HepG2 (cell line): ENCODE results near the gene SAP25. TPM values are rescaled to one million over a fixed set of nuclear protein-coding genes. Genes with fewer than 3 reads are reported as not detected.

Source experiments
- AGO1 ChIP-seq: fragments of 200-400 bp; formaldehyde crosslinking; IDR thresholded peaks from 2 replicates; pipeline ENCODE4 v1.6.1; 2017; ENCODE audit warnings: mild to moderate bottlenecking, low read depth, low read length, moderate library complexity; ENCODE audit not compliant: poor library complexity, severe bottlenecking
- ARNT2 ChIP-seq: sonication (generic); formaldehyde crosslinking; IDR thresholded peaks from 2 replicates; pipeline ENCODE4 v1.8.0; 2022; ENCODE audit warnings: mild to moderate bottlenecking, low read depth, missing genetic modification reagents, moderate library complexity
- EP300 ChIP-seq, 3 experiments: sonication (generic) in 1 of 3; formaldehyde crosslinking in 1 of 3; IDR thresholded peaks; 2 replicates each; pipeline versions ENCODE4 v1.5.1 to v1.6.1; 2011 to 2020; ENCODE audit warnings: low read depth in 2 of 3, low read length in 2 of 3, borderline replicate concordance in 1 of 3, improper control_type of control experiment in 1 of 3, mild to moderate bottlenecking in 1 of 3, missing genetic modification reagents in 1 of 3, moderate library complexity in 1 of 3
- ETV5 ChIP-seq: IDR thresholded peaks from 2 replicates; pipeline ENCODE4 v1.6.1; 2018; ENCODE audit warnings: missing biosample characterization, missing genetic modification reagents, inconsistent platforms, borderline replicate concordance
- FLYWCH1 ChIP-seq: sonication (generic); formaldehyde crosslinking; IDR thresholded peaks from 2 replicates; pipeline ENCODE4 v1.8.1; 2023; ENCODE audit warnings: mild to moderate bottlenecking, missing genetic modification reagents
- MXI1 ChIP-seq: IDR thresholded peaks from 3 replicates; pipeline ENCODE4 v1.6.1; 2012; ENCODE audit warnings: low read depth, low read length, inconsistent platforms, borderline replicate concordance
- NFATC3 ChIP-seq: sonication (generic); formaldehyde crosslinking; IDR thresholded peaks from 2 replicates; pipeline ENCODE4 v1.5.1; 2020; ENCODE audit warnings: mild to moderate bottlenecking, missing genetic modification reagents
- PHB2 ChIP-seq: fragments of 450-650 bp; IDR thresholded peaks from 2 replicates; pipeline ENCODE4 v1.6.1; 2018; ENCODE audit not compliant: partially characterized antibody
- POLR2AphosphoS2 ChIP-seq: IDR thresholded peaks from 2 replicates; pipeline ENCODE4 v1.6.1; 2011; ENCODE audit warnings: low read depth, low read length, improper control_type of control experiment
- TBP ChIP-seq: sonication (generic); formaldehyde crosslinking; IDR thresholded peaks from 2 replicates; pipeline ENCODE4 v1.5.0; 2020; ENCODE audit warnings: missing genetic modification reagents
- YEATS2 ChIP-seq: sonication (generic); formaldehyde crosslinking; IDR thresholded peaks from 2 replicates; pipeline ENCODE4 v1.4.0; 2020; ENCODE audit warnings: missing genetic modification reagents, borderline replicate concordance
- ZNF468 ChIP-seq: sonication (generic); formaldehyde crosslinking; IDR thresholded peaks from 2 replicates; pipeline ENCODE4 v1.8.0; 2022; ENCODE audit warnings: mild to moderate bottlenecking, moderate library complexity, missing genetic modification reagents
- ZNF563 ChIP-seq: sonication (generic); formaldehyde crosslinking; IDR thresholded peaks from 2 replicates; pipeline ENCODE4 v1.8.0; 2022; ENCODE audit warnings: mild to moderate bottlenecking, moderate library complexity, missing genetic modification reagents
- polyA plus RNA-seq, 8 experiments: library from polyadenylated mRNA; depleted of rRNA in 3 of 8; stranded (reverse) in 7 of 8; unstranded in 1 of 8; fragments of >200 nt; fragmentation: Illumina TruSeq in 4 of 8; extraction: Trizol in 4 of 8; gene quantifications; 2 replicates each; pipeline versions ENCODE4 v1.2.1 to v1.2.3, GENCODE V29; 2011 to 2016; ENCODE audit warnings: low read depth in 4 of 8, missing spikeins in 1 of 8, mixed read lengths in 1 of 8; ENCODE audit not compliant: insufficient read depth in 1 of 8
- total RNA-seq, 5 experiments: library from RNA; depleted of rRNA; stranded (reverse); fragments of >200 nt; fragmentation: Illumina TruSeq; extraction: Trizol; gene quantifications; 2 replicates each; pipeline ENCODE4 v1.2.3, GENCODE V29; 2016; ENCODE audit warnings: low read depth in 1 of 5
- TF ChIP-seq, protein P1 (sequence below): sonication (generic); formaldehyde crosslinking; IDR thresholded peaks from 2 replicates; pipeline ENCODE4 v1.5.0; 2020; ENCODE audit warnings: mild to moderate bottlenecking, missing genetic modification reagents, borderline replicate concordance
- TF ChIP-seq, protein P2 (sequence below): sonication (generic); formaldehyde crosslinking; IDR thresholded peaks from 2 replicates; pipeline ENCODE4 v1.4.0; 2020; ENCODE audit warnings: missing genetic modification reagents

The SAP25 gene
- total and polyA plus RNA-seq, 2 of the 13 experiments (the other 11 are each of a cell fraction or from before 2014, with no cell fraction given), result 0.15 to 0.20 TPM

- TF ChIP-seq, protein P1, sequence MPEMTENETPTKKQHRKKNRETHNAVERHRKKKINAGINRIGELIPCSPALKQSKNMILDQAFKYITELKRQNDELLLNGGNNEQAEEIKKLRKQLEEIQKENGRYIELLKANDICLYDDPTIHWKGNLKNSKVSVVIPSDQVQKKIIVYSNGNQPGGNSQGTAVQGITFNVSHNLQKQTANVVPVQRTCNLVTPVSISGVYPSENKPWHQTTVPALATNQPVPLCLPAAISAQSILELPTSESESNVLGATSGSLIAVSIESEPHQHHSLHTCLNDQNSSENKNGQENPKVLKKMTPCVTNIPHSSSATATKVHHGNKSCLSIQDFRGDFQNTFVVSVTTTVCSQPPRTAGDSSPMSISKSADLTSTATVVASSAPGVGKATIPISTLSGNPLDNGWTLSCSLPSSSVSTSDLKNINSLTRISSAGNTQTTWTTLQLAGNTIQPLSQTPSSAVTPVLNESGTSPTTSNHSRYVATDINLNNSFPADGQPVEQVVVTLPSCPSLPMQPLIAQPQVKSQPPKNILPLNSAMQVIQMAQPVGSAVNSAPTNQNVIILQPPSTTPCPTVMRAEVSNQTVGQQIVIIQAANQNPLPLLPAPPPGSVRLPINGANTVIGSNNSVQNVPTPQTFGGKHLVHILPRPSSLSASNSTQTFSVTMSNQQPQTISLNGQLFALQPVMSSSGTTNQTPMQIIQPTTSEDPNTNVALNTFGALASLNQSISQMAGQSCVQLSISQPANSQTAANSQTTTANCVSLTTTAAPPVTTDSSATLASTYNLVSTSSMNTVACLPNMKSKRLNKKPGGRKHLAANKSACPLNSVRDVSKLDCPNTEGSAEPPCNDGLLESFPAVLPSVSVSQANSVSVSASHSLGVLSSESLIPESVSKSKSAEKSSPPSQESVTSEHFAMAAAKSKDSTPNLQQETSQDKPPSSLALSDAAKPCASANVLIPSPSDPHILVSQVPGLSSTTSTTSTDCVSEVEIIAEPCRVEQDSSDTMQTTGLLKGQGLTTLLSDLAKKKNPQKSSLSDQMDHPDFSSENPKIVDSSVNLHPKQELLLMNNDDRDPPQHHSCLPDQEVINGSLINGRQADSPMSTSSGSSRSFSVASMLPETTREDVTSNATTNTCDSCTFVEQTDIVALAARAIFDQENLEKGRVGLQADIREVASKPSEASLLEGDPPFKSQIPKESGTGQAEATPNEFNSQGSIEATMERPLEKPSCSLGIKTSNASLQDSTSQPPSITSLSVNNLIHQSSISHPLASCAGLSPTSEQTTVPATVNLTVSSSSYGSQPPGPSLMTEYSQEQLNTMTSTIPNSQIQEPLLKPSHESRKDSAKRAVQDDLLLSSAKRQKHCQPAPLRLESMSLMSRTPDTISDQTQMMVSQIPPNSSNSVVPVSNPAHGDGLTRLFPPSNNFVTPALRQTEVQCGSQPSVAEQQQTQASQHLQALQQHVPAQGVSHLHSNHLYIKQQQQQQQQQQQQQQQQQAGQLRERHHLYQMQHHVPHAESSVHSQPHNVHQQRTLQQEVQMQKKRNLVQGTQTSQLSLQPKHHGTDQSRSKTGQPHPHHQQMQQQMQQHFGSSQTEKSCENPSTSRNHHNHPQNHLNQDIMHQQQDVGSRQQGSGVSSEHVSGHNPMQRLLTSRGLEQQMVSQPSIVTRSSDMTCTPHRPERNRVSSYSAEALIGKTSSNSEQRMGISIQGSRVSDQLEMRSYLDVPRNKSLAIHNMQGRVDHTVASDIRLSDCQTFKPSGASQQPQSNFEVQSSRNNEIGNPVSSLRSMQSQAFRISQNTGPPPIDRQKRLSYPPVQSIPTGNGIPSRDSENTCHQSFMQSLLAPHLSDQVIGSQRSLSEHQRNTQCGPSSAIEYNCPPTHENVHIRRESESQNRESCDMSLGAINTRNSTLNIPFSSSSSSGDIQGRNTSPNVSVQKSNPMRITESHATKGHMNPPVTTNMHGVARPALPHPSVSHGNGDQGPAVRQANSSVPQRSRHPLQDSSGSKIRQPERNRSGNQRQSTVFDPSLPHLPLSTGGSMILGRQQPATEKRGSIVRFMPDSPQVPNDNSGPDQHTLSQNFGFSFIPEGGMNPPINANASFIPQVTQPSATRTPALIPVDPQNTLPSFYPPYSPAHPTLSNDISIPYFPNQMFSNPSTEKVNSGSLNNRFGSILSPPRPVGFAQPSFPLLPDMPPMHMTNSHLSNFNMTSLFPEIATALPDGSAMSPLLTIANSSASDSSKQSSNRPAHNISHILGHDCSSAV (CRISPR knock-in tag), result no peak
- 0 out of 2 replicates have a peak, but pooled peaks have one; percentile 33 for TF ChIP-seq NFATC3 (CRISPR knock-in tag)
- no peak for TF ChIP-seq ARNT2 (CRISPR knock-in tag)
- no peak for TF ChIP-seq FLYWCH1 (CRISPR knock-in tag)
- peak in 1 of 2 experiments; percentile 89; a peak in 2 of 4 replicates for TF ChIP-seq EP300 (IDR thresholded peaks at IDR 0.05; ENCODE audit: low read depth in 2 of 2, low read length in 2 of 2)
- peak; percentile 57; the same call in 1 of the 2 replicates for TF ChIP-seq EP300 (CRISPR knock-in tag; IDR thresholded peaks at IDR 0.05; ENCODE audit: borderline replicate concordance)
- TF ChIP-seq ZNF563 (CRISPR knock-in tag), result no peak
- no peak for TF ChIP-seq ZNF468 (CRISPR knock-in tag)
- peak; percentile 53; the same call in 1 of the 3 replicates for TF ChIP-seq MXI1
- TF ChIP-seq TBP (CRISPR knock-in tag), result no peak
- TF ChIP-seq ETV5 (CRISPR knock-in tag), result peak; percentile 48; the same call in 1 of the 2 replicates
- no peak for TF ChIP-seq PHB2
- peak; percentile 21; the same call in 1 of the 2 replicates for TF ChIP-seq YEATS2 (CRISPR knock-in tag)
- no peak for TF ChIP-seq AGO1
- TF ChIP-seq POLR2AphosphoS2, result no peak
- TF ChIP-seq, protein P2, sequence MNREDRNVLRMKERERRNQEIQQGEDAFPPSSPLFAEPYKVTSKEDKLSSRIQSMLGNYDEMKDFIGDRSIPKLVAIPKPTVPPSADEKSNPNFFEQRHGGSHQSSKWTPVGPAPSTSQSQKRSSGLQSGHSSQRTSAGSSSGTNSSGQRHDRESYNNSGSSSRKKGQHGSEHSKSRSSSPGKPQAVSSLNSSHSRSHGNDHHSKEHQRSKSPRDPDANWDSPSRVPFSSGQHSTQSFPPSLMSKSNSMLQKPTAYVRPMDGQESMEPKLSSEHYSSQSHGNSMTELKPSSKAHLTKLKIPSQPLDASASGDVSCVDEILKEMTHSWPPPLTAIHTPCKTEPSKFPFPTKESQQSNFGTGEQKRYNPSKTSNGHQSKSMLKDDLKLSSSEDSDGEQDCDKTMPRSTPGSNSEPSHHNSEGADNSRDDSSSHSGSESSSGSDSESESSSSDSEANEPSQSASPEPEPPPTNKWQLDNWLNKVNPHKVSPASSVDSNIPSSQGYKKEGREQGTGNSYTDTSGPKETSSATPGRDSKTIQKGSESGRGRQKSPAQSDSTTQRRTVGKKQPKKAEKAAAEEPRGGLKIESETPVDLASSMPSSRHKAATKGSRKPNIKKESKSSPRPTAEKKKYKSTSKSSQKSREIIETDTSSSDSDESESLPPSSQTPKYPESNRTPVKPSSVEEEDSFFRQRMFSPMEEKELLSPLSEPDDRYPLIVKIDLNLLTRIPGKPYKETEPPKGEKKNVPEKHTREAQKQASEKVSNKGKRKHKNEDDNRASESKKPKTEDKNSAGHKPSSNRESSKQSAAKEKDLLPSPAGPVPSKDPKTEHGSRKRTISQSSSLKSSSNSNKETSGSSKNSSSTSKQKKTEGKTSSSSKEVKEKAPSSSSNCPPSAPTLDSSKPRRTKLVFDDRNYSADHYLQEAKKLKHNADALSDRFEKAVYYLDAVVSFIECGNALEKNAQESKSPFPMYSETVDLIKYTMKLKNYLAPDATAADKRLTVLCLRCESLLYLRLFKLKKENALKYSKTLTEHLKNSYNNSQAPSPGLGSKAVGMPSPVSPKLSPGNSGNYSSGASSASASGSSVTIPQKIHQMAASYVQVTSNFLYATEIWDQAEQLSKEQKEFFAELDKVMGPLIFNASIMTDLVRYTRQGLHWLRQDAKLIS, result no peak
These were observed 33.5 kb downstream of the SAP25 start (continued) for GRCh38 chr7:100540073-100540723.
